ENCODE results near the gene DCTN2. TPM values are rescaled to one million over a fixed set of nuclear protein-coding genes. Genes with fewer than 3 reads are reported as not detected.
"Not testable (repeated sequence)": the region's sequence is repeated elsewhere in the genome, so short reads cannot be mapped to it uniquely, and the experiment has no call there.

Gene DCTN2
- total and polyA plus RNA-seq, 11 donors = 62.3 to 228 (median 109) TPM

GRCh38 chr12:57518176-57518919 is 28.6 kb downstream of the DCTN2 start:
- 41 to 52% (median 44%) methylated on average over 8 of the region's 8 CpGs for WGBS, 4 donors

GRCh38 chr12:57517718-57518117 is 29.3 kb downstream of the DCTN2 start:
- not testable (repeated sequence) for H3K9me3 ChIP-seq, H3K27me3 ChIP-seq, DNase-seq, ATAC-seq
- peaks cover 0 to 67% (median 41%) of the 10 kb centered on the region in 12 donors for H3K4me1 ChIP-seq
- peaks cover 1 to 64% (median 51%) of the 10 kb centered on the region in 9 donors for H3K36me3 ChIP-seq
- 77 to 83% (median 79%) methylated on average over 10 of the region's 10 CpGs for WGBS, 4 donors
- intact Hi-C loops (cut with DNase I) = loop anchor here in 1 of 10 donors (5.0 kb wide), 1 partner anchor 830 kb away; the partner anchor contains the start of gene PTGES3
- peak overlapping the region in 11 of 12 donors; percentile 37 to 100 (median 95) for H3K27ac ChIP-seq
- peak overlapping the region in 9 of 12 donors; percentile 71 to 99 (median 80) for H3K4me3 ChIP-seq

More at GRCh38 chr12:57518176-57518919, 28.6 kb downstream of the DCTN2 start:
- Histone ChIP-seq H3K27me3 (no peaks in the 10 kb centered on the region), H3K36me3 (peaks cover 0 to 58% (median 45%) of the 10 kb centered on the region in 9 donors), H3K9me3 (no peaks in the 10 kb centered on the region), H3K4me3 (peak overlapping the region; percentile 64 to 99 (median 77)), H3K27ac (peak overlapping the region; percentile 59 to 100 (median 96)), H3K4me1 (peaks cover 0 to 68% (median 42%) of the 10 kb centered on the region in 12 donors)
- DNase-seq (no peak), ATAC-seq (no peak)
- TF ChIP-seq POLR2A (IDR thresholded peaks at IDR 0.05) = no peak
- intact Hi-C loops (cut with DNase I) = loop anchor here in 1 of 10 donors (5.0 kb wide), 1 partner anchor 831 kb away; the partner anchor contains the start of gene PTGES3

- no peak for ATAC-seq
- Histone ChIP-seq H3K4me1 (peaks cover 0 to 66% (median 40%) of the 10 kb centered on the region in 12 donors), H3K4me3 (peak overlapping the region in 4 of 12 donors; percentile 75 to 99 (median 87)), H3K36me3 (peaks cover 3 to 69% (median 57%) of the 10 kb centered on the region in 9 donors), H3K27ac (peak overlapping the region in 10 of 12 donors; percentile 36 to 100 (median 94)), H3K9me3 (no peaks in the 10 kb centered on the region), H3K27me3 (no peaks in the 10 kb centered on the region)
- intact Hi-C loops (cut with DNase I) = loop anchor here in 1 of 10 donors (5.0 kb wide), 1 partner anchor 830 kb away; the partner anchor contains the start of gene PTGES3
- peak in 1 of 5 donors; percentile 39 for DNase-seq
- TF ChIP-seq CTCF (IDR thresholded peaks at IDR 0.05) (no peak), POLR2A (IDR thresholded peaks at IDR 0.05) (no peak)
- WGBS, 4 donors = 18 to 69% (median 45%) methylated on average over 1 of the region's 1 CpG
Observed at GRCh38 chr12:57517187-57517586, 29.8 kb downstream of the DCTN2 start.

- peaks cover 0 to 61% (median 35%) of the 10 kb centered on the region in 12 donors for H3K4me1 ChIP-seq
- intact Hi-C loops (cut with DNase I) = loop anchor here in 1 of 10 donors (5.0 kb wide), 1 partner anchor 829 kb away; the partner anchor contains the start of gene PTGES3
- H3K27me3 ChIP-seq = no peaks in the 10 kb centered on the region
- H3K4me3 ChIP-seq = no peak overlapping the region
- TF ChIP-seq POLR2A (IDR thresholded peaks at IDR 0.05) (no peak), CTCF (IDR thresholded peaks at IDR 0.05) (no peak)
- ATAC-seq (no peak), DNase-seq (no peak)
- WGBS, 4 donors = 73 to 84% (median 78%) methylated on average over 11 of the region's 11 CpGs
- peaks cover 3 to 74% (median 62%) of the 10 kb centered on the region in 9 donors for H3K36me3 ChIP-seq
- peak overlapping the region in 9 of 12 donors; percentile 36 to 99 (median 94) for H3K27ac ChIP-seq
- H3K9me3 ChIP-seq = no peaks in the 10 kb centered on the region
Observed at GRCh38 chr12:57516617-57517153, 30.3 kb downstream of the DCTN2 start.

Measured in heart left ventricle (tissue), 16 donors.